Prostate gland (tissue), 2 donors: ENCODE measurements around the gene SLAMF1.

ENCODE experiments used
- POLR2A ChIP-seq: fragments of 450-650 bp; IDR thresholded peaks from one replicate; pipeline ENCODE4 v1.6.1; 2016; ENCODE audit warnings: antibody characterized with exemption, mild to moderate bottlenecking
- POLR2AphosphoS5 ChIP-seq: sonication (generic); formaldehyde crosslinking; IDR thresholded peaks from one replicate; pipeline ENCODE4 v1.6.1; 2017; ENCODE audit warnings: antibody characterized with exemption
- TF ChIP-seq, protein P1 (sequence below), 4 experiments: fragments of 200-600 bp in 2 of 4; fragments of 450-650 bp in 2 of 4; sonication (generic) in 2 of 4; IDR thresholded peaks; 1 replicate in 3 of 4; 2 replicates in 1 of 4; pipeline ENCODE4 v1.5.1; 2016 to 2019; ENCODE audit warnings: antibody characterized with exemption in 4 of 4, mild to moderate bottlenecking in 2 of 4, moderate library complexity in 2 of 4

DNA sequence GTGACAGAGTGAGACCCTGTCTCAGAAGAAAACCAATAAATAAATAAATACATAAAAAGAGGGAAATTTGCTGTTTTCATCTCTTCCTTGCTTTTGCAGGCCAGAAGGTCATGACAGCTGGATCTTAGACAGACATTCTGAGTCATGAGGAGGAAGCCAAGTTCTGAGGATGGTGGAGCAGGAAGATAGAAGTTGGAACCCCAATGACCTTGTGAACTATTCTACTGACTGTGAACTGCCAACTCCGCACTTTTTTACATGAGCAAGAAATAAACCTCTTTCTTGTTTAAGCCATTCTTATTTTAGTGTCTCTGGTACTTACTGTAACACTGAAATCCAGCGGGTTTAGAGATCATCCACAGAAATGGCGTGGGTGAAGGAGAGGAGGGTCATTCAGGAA is 76.0 kb downstream of the SLAMF1 start:
- TF ChIP-seq, protein P1, sequence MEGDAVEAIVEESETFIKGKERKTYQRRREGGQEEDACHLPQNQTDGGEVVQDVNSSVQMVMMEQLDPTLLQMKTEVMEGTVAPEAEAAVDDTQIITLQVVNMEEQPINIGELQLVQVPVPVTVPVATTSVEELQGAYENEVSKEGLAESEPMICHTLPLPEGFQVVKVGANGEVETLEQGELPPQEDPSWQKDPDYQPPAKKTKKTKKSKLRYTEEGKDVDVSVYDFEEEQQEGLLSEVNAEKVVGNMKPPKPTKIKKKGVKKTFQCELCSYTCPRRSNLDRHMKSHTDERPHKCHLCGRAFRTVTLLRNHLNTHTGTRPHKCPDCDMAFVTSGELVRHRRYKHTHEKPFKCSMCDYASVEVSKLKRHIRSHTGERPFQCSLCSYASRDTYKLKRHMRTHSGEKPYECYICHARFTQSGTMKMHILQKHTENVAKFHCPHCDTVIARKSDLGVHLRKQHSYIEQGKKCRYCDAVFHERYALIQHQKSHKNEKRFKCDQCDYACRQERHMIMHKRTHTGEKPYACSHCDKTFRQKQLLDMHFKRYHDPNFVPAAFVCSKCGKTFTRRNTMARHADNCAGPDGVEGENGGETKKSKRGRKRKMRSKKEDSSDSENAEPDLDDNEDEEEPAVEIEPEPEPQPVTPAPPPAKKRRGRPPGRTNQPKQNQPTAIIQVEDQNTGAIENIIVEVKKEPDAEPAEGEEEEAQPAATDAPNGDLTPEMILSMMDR (IDR thresholded peaks at IDR 0.05) = no peak
- TF ChIP-seq POLR2A (no peak), POLR2AphosphoS5 (no peak)
